H1 (cell line): ENCODE measurements around the gene DBX2.

Source experiments
- ASH2L ChIP-seq: fragments of 200-600, 300-600 bp; sonication (generic); IDR thresholded peaks from one replicate; pipeline ENCODE4 v1.7.1; 2017; ENCODE audit warnings: low read length
- CBX5 ChIP-seq: fragments of 300-800, 300-1000 bp; sonication (generic); IDR thresholded peaks from 2 replicates; pipeline ENCODE4 v1.7.1; 2016; ENCODE audit warnings: antibody characterized with exemption, low read length, low read depth
- EP300 ChIP-seq, 2 experiments: IDR thresholded peaks; 1 replicate in 1 of 2; 2 replicates in 1 of 2; pipeline ENCODE4 v1.6.1; 2011 to 2012; ENCODE audit warnings: low read depth in 2 of 2, low read length in 2 of 2, mild to moderate bottlenecking in 2 of 2, borderline replicate concordance in 1 of 2, inconsistent platforms in 1 of 2, moderate library complexity in 1 of 2
- EZH2 ChIP-seq: fragments of 200-600 bp; sonication (generic); IDR thresholded peaks from 2 replicates; pipeline ENCODE4 v1.7.1; 2012; ENCODE audit warnings: low read depth, mild to moderate bottlenecking, moderate library complexity, low read length, inconsistent platforms; ENCODE audit not compliant: severe bottlenecking
- HDAC2 ChIP-seq, 2 experiments: fragments of 300-600 bp in 1 of 2; sonication (generic) in 1 of 2; IDR thresholded peaks; 2 replicates each; pipeline ENCODE4 v1.6.1; 2011 to 2012; ENCODE audit warnings: low read depth in 2 of 2, low read length in 2 of 2, mild to moderate bottlenecking in 2 of 2, moderate library complexity in 2 of 2, borderline replicate concordance in 1 of 2, inconsistent platforms in 1 of 2
- JUN ChIP-seq: IDR thresholded peaks from 2 replicates; pipeline ENCODE4 v1.6.1; 2011; ENCODE audit warnings: low read depth, mild to moderate bottlenecking, improper control_type of control experiment, low read length
- JUND ChIP-seq: IDR thresholded peaks from 2 replicates; pipeline ENCODE4 v1.6.1; 2011; ENCODE audit warnings: mild to moderate bottlenecking, improper control_type of control experiment, low read length
- POLR2A ChIP-seq, 2 experiments: IDR thresholded peaks; 1 replicate in 1 of 2; 2 replicates in 1 of 2; pipeline ENCODE4 v1.6.1; 2011; ENCODE audit warnings: low read depth in 2 of 2, low read length in 2 of 2, mild to moderate bottlenecking in 2 of 2; ENCODE audit errors: control extremely low read depth in 1 of 2
- POLR2AphosphoS5 ChIP-seq: IDR thresholded peaks from 2 replicates; pipeline ENCODE4 v1.6.1; 2011; ENCODE audit warnings: low read depth, low read length
- SP1 ChIP-seq: IDR thresholded peaks from 2 replicates; pipeline ENCODE4 v1.6.1; 2011; ENCODE audit warnings: low read depth, low read length
- TEAD4 ChIP-seq: IDR thresholded peaks from 2 replicates; pipeline ENCODE4 v1.6.1; 2012; ENCODE audit warnings: low read depth, low read length, inconsistent platforms, mixed read lengths
- YY1 ChIP-seq: IDR thresholded peaks from 2 replicates; pipeline ENCODE4 v1.6.1; 2011; ENCODE audit warnings: low read depth, mild to moderate bottlenecking, low read length
- TF ChIP-seq, protein P1 (sequence below), 3 experiments: IDR thresholded peaks; 1 replicate in 2 of 3; 2 replicates in 1 of 3; pipeline versions ENCODE4 v1.5.1 to v1.6.1; 2011; ENCODE audit warnings: low read length in 3 of 3, mild to moderate bottlenecking in 3 of 3, inconsistent platforms in 2 of 3, low read depth in 1 of 3, moderate library complexity in 1 of 3; ENCODE audit not compliant: insufficient read depth in 1 of 3; ENCODE audit errors: control extremely low read depth in 1 of 3
- TF ChIP-seq, protein P2 (sequence below): IDR thresholded peaks from 2 replicates; pipeline ENCODE4 v1.6.1; 2011; ENCODE audit warnings: low read length, improper control_type of control experiment

DNA sequence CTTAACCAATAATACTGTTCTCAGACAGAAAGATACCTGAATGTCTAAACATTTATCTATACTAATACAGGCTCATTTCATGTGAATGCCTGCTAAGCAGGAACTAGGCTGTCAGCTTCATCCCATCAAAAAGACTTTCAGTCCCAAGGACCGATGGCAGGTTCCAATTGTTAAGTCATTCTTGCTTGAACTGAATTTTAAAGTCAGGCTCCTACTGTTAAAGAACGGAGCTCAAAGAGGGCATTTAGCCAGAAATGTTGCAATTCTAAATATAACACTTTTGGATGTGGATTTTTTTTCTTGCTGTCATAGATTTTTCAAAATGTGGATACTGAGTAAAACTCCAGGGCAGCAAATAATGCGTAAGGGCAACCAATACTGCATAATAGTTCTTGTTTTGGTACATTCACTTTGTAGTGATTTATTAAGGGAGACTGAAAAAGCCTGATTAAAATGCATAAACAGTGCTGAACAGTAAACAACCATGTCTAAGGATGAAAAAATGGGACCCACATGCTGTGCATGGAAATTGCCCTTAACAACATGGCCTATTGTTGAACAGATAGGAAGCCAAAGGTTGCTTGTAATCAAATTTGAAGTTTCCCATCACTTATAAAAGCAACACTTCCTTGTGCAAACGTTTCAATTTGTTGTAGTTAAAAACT, 38.6 kb upstream of the DBX2 start:
- TF ChIP-seq POLR2A (IDR thresholded peaks at IDR 0.05; ENCODE audit: control extremely low read depth in 1 of 2, low read depth in 2 of 2, low read length in 2 of 2) (no peak), EP300 (IDR thresholded peaks at IDR 0.05; ENCODE audit: borderline replicate concordance in 1 of 2, low read depth in 2 of 2, low read length in 2 of 2) (no peak), JUN (no peak), EZH2 (no peak), ASH2L (no peak), JUND (no peak), YY1 (no peak), SP1 (no peak), TEAD4 (no peak), POLR2AphosphoS5 (no peak), HDAC2 (IDR thresholded peaks at IDR 0.05; ENCODE audit: borderline replicate concordance in 1 of 2, low read depth in 2 of 2, low read length in 2 of 2) (no peak), CBX5 (no peak)
- TF ChIP-seq, protein P1, sequence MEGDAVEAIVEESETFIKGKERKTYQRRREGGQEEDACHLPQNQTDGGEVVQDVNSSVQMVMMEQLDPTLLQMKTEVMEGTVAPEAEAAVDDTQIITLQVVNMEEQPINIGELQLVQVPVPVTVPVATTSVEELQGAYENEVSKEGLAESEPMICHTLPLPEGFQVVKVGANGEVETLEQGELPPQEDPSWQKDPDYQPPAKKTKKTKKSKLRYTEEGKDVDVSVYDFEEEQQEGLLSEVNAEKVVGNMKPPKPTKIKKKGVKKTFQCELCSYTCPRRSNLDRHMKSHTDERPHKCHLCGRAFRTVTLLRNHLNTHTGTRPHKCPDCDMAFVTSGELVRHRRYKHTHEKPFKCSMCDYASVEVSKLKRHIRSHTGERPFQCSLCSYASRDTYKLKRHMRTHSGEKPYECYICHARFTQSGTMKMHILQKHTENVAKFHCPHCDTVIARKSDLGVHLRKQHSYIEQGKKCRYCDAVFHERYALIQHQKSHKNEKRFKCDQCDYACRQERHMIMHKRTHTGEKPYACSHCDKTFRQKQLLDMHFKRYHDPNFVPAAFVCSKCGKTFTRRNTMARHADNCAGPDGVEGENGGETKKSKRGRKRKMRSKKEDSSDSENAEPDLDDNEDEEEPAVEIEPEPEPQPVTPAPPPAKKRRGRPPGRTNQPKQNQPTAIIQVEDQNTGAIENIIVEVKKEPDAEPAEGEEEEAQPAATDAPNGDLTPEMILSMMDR (IDR thresholded peaks at IDR 0.05; ENCODE audit: control extremely low read depth in 1 of 3, insufficient read depth in 1 of 3, low read depth in 1 of 3, low read length in 3 of 3) = no peak
- TF ChIP-seq, protein P2, sequence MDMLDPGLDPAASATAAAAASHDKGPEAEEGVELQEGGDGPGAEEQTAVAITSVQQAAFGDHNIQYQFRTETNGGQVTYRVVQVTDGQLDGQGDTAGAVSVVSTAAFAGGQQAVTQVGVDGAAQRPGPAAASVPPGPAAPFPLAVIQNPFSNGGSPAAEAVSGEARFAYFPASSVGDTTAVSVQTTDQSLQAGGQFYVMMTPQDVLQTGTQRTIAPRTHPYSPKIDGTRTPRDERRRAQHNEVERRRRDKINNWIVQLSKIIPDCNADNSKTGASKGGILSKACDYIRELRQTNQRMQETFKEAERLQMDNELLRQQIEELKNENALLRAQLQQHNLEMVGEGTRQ = no peak
